ENCODE results near the gene PARD3.

- TF ChIP-seq EZH2 (IDR thresholded peaks at IDR 0.05; ENCODE audit: borderline replicate concordance, low read depth, low read length, severe bottlenecking) (no peak), CTCF (IDR thresholded peaks at IDR 0.05; ENCODE audit: extremely low read depth in 1 of 2, insufficient read depth in 1 of 2, low read depth in 1 of 2, low read length in 2 of 2) (no peak), POLR2AphosphoS5 (IDR thresholded peaks at IDR 0.05; ENCODE audit: insufficient read depth, low read depth, low read length) (no peak), MYC (IDR thresholded peaks at IDR 0.05; ENCODE audit: low read depth, low read length) (no peak), POLR2A (IDR thresholded peaks at IDR 0.05; ENCODE audit: low read depth, low read length) (no peak)
Measured at GRCh38 chr10:34168439-34168838, 646.7 kb downstream of the PARD3 start.
